GM19463 (cell line): Measurements from ENCODE around the gene RPL3.
A peak's percentile ranks its signal among the peaks of the same experiment; 100 is the strongest.

Experiments
- ATAC-seq: cut with Tn5 transposase; IDR thresholded peaks from one replicate; pipeline ENCODE4 v1.9.1; 2021; ENCODE audit warnings: mild to moderate bottlenecking, moderate library complexity; ENCODE audit not compliant: unreplicated experiment

RPL3 gene

DNA sequence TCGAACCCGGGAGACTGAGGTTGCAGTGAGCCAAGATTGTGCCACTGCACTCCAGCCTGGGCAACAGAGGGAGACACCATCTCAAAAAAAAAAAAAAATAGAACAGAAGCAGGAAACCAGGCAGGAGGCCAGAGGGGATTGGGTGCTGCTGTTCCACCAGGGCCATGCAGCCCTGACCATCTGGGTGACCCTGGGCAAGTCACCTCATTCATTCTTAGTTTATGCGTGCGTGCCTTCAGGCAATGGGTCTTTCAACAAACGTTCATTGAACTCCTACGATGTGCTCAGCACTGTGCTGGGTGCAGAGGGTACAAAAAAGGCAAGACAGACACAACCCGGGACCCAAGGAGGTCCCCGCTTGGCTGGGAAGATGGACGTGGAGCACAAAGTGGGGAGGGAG lies 18.3 kb downstream of the RPL3 start:
- ATAC-seq, result no peak

DNA sequence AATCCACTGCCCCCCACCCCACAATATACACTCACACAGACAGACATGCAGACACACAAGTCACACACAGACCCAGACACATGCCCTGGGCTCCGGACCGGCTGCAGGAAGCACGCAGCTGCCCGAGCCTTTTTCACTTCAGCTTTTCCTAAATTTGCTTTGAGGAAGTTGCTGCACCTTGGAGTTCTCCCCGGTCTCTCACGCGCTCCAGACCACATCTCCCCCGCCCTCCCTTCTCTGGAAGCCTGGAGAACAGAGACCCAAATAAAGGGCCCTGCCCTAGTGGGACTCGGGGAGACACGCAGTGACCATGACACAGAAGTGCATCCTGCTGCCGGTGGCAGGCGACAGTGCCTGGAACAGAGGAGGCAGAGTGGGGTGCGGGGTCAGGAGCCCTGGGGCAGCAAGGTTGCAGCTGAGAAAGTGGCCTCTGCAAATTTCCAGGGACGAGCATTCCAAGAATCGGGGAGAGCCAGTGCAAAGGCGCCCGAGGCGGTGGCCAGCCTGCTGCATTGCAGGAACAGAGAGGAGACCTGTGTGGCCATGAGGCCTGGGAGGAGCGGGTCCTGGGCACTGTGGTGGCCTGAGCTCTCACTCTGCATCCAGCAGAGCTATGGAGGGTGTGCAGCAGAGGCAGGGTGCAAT lies 19.1 kb downstream of the RPL3 start:
- ATAC-seq, result no peak

DNA sequence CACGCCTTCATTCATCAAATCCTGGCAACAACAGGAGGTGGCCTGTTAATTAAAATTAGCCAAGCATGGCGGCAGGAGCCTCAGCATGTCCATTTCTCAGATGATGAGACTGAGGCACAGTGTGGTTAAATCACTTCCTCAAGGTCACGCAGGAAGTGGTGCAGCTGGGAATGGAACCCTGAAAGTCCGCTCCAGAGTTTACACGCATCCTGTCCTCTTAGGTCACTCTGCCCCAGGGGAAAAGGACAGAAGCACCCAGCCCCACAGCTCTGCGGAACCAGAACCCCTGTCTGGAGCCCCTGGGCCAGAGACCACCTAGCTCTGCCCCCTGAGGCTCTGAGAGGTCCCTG lies 19.6 kb downstream of the RPL3 start:
- ATAC-seq, result no peak

DNA sequence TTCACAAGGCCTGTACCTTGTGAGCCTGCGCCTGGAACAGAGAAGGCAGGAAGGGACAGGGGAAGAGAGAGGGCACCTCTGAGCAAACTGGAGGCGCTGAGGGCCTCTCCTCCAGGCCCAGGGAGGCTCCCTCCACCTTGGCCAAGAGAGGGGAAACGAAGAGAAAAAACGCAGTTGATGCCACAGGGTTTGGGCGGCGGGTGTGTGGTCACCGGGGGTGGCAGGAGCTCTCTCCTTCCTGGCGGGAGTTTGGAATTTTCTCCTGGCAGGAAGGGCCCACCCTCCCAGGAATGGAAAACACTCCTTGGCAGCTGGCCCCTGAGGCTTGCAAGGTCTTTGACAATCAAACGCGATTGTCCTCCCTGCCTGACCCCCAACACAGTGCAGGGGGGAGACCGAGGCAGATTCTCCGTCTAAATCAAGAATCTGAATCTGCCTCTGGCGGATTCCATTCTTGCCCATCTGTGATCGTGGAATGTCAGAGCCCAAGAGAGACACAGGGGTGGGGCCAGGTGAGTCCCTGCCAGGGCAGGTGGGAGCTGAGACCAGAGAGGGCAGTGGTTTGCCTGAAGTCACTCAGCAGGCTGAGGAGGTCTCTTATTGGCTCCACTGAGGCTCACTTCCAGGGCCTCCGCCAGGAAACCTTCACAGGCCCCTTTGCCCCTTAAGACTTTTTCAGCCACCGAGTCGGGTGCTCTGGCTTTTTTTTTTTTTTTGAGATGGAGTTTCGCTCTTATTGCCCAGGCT lies 21.0 kb downstream of the RPL3 start:
- no peak for ATAC-seq

DNA sequence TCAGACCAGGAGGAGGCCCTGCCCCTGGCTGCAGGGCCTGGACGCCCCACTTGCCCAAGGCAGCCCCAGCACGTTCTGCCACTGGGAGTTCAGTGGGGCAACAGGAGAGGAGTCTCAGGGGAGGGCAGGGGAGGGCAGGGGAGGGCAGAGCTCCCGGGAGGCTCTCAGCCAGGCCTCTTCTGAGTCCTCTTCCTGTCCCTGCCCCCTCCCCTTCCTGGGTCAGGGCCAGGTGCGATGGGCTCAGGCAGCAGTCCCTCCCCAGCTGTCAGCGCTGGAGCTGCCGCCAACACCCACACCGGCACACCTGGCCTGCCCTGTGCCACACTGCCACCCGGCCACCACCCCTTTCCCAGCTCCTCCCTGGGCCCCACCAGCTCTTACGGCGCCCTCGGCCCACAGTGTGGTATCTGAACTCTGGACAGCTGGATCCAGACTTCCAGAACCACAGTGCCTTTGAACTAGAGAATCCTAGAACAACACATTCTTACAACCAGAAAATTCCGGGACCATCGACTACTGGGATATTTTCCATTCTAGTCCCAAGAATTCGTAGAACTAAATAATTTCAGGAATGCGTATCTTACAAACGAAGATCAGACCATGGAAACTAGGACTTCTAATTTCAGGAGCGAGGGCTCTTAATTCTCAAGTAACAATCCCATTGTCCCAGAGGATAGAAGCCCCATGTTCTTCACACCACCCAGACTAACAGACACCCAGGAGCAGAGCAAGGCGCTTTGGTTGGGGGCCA lies 21.8 kb downstream of the RPL3 start:
- no peak for ATAC-seq

DNA sequence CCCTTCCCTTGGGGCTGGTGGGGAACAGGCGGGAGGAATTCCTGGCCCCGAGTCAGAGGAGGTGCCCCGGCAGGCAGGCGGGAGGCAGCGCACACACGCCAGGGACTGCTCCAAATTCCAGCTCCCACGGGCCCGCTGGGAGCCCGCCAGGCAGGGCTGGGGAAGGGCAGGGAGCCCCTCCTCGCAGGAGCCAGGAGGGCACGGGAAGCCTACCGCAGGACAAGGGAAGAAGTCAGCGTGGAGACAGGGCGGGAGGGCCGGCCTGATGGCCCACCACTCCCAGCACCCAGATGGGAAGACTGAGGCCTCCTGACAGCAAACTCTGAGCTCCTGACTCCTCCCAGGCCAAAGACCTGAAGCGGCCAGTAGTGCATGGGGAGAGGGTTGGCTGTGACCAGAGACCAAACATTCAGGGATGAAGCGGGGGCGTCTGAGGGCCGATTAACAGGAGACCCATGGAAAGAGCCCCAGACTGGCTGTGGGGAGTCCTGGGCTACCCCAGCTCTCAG lies 22.4 kb downstream of the RPL3 start:
- no peak for ATAC-seq

DNA sequence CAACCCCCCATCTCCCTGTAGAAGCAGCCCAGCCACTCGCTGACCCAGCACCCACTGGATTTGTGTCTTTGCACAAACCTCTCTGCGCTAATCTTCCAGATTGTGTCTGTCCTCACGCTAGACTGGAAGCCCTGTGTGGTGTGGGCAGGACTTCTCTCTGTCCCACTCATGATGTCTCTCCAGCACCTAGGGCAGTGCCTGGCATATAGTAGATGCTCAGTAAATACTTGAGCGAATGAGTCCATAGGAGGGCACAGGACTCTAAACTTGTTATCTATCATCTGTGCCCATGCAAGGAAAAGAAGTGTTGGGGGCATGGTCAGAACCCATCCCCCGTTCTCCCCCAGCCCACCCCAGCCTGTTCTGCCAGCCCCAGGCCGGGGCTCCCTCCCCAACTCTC lies 22.9 kb downstream of the RPL3 start:
- no peak for ATAC-seq

DNA sequence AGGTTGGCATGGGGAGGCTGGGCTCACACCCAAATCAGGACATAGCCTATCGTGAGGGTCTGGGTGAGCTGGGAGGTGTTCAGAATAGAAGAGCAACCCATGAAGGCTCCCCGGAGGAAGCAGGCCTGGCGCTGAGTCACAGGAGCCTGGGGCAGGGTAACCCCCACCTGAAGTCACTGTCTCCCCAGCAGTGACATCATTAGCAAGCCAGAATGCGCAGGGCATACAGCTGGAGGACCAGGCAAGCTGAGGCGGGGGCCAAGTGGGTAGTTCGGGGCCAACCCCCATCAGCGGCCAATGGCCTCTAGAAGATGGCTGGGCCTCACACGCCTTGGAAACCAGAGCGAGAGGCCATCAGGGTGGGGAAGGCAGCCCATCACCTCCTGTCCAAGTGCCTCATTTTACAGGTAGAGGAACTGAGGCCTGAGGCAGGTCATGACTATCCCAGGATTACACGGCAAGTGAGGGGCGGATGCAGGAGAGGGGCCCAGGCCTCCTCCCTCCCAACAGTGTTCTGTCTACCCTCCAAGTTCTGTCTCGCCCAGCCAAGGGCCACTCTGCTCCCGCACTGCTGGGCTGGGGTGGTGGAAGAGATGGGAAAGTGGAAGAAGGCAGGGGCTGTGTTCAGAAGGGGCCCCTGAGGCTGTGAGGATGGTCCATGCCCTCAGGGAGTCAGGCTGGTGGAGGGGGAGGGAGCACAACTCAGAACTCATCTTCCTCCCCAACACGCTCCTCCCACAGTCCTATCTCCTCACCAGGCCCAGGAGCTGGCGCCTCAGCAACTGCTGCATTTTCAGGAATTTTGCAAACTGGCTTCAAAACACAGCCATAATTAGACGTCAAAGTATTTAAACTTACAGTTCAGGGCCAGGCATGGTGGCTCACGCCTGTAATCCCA lies 24.6 kb downstream of the RPL3 start:
- no peak for ATAC-seq

DNA sequence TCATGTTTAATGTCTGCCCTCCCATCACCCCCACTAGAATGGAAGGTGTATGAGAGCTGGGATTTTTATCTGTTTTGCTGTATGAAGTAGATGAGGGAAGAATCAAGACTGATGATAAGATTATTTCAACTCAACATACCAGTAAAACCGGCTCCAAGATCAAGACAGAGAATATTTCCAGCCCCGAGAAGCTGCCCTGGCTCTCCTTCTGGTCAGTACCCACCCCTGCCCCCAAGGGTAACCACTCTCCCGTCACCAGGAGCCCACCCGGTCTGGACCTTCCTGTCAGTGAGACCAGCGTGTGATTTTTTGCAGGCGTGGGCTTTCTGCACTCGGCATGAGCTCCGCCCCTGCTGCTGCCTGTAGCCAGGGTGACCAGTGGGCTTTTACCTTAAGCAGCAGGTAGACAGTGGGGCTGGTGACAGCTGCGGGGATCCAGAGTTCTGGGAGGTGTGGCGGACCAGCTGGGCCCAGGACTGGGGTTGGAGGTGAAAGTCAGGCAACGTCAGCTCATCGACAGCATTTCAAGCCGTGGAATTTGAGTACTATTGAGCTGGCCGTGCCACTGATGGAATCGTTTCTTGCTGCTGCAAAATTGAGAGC lies 25.6 kb downstream of the RPL3 start:
- no peak for ATAC-seq

DNA sequence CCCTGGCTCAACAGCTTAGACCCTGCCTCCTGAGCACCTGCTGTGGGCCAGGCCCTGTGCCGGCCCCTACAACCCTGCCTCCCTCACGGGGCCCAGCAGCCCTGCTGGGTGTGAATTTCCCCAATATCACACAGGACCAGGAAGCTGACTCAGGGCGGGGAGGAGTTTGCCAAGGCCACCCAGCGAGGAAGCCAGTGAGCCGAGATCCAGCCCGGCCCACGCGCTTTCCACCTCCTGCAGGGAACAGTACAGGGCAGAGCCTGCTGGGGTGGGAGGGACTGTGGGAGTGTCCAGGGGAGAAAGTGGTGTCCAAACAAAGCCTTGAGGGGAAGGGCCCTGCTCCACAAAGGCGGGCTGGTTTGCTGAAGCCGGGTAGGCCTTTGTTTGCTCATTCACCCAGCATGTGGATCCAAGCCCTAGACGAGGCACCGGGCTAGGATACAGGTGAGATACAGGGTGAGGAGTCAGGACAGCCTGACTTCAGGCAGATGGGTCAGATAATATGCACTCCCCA lies 26.8 kb downstream of the RPL3 start:
- ATAC-seq, result no peak

DNA sequence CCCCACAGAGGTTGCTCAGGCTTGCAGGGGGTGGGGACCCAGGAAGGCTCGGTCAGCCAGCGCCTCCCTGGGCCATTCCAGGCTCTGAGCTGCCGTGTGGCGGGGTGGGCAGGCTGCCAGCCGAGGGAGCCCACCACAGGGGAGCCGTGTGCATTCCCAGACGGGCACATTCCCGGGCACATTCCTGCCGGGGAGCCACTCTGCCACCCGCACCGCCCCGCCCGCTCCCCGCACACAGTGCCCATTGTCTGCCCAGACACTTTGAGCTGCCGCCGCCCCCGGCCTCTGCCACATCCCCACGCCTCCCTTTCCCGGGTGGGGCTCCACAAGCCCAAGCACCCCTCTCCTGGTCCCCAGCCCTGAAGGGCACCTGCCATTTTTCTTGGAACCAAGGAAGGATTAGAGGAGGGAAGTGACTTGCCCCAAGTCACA lies 27.4 kb downstream of the RPL3 start:
- ATAC-seq, result no peak

DNA sequence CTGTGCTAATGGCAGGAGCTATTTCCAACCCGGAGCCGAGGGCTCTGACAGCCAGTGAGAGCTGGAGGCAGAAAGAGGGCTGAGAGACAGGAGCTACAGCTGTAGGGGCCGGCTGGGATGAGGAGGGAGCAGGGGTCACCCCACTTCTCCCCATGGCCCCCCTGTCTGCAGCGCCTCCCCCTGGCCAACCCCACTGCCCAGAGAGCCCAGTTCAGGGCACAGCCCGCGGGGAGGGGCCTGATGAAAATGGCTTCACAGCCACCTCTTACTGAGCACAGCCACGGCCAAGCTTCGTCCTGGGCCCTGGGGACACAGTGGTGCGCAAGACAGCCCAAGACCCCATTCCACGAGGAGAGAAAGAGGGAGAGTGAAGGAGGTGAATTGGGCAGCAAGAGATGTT lies 27.9 kb downstream of the RPL3 start:
- no peak for ATAC-seq

DNA sequence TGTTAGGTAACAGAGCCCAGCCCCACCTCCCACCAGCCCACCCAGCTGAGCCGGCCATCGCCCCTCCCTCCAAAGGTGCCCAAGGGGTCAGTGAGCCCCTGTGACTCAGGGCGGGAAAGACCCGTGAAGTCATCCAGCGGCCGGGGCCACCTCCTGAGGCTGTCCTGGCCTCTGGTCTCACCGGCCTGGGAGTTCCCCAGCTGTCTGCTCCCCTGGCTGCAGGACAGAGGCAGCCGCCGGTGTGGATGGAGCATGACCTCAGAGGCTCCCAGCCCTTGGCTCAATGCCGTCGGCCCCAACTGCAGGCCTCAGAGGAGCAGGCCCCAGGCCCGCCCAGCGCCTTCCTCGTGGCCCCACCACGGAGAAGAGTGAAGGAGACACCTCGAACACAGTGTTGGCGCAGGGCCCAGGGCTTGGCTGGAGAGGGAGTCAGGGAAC lies 28.7 kb downstream of the RPL3 start:
- no peak for ATAC-seq

DNA sequence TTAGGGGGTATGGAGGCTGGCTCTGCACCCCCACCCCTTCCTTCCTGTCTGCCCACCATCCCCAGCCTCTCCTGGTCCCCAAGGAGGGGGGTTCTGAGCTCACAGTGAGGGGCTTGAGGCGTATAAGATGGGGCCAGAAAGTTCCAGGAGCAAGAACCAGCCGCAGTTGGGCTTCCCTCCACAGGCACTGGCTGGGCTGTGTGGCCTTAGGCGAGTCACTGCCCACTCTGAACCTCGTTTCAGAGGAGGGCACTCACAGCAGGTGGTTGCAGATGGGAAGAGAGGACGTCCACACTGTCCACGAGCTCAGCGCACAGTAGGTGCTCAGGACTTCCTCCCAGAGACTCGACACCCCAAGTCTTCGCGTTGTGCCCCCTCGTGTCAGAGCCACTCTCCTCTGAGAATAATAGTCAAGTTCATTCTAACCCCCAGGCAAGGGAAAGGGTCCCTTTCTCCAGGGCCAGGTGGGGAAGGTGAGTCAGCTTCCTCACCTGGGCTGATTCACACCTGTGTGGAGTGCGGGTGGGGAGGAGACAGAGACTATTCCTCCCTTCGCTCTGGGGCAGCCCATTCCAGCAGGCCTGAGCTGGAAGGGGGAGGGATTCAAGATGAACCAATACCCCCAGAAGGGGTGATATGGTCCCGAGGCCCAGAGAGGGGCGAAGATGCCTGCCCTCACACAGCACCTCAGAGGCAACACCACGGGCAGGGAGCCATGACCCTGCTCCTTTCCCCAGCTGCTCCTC lies 29.3 kb downstream of the RPL3 start:
- ATAC-seq, result no peak

DNA sequence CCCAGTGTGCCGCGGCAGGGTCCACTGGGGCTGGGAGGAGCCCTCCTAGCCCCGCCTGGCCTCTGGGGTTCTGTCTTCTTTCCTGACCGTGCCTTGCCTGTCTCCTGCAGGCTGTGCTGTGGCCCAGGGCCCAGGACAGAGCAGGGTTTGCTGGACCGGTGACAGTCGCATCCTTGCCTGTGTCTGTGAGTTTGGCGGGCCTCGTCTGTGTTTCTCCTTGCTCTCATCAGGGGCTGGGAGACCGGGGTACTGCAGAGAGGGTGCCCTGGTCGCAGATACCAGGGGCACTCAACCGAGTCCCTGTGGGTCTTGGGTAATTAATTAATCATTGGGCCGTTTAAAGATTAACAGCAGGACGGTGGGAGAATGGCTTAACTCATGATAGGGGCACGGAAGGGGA lies 29.9 kb downstream of the RPL3 start:
- no peak for ATAC-seq

DNA sequence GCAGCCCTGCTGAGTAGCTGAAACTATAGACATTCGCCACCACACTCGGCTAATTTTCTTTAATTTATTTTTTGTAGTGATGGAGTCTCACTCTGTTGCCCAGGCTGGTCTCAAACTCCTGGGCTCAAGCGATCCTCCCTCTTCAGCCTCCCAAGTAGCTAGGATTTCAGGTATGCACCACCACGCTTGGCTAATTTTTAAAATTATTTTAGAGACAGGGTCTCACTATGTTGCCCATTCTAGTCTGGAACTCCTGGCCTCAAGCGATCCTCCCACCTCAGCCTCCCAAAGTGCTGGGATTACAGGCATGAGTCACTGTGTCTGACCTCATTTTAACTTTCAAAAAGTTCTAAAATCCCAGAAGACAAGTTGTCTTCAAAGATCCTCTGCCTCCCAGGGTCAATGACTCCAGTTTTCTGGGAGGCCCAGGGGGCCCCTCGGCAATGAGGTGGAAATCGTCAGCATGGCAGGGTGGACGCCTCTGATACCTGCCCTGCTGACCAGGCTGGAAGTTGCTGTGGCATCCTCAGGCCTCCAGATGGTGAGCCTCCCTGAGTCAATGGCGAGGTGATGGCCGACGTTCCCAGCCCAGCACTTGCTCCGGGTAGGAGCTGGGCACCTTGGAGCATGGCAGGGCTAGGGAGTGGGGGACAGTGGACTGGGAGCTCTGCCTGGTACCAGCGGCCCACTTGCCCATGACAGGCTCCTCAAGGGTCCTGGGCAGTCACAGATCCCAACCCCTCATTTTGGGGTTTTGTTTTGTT lies 31.1 kb downstream of the RPL3 start:
- ATAC-seq, result no peak

DNA sequence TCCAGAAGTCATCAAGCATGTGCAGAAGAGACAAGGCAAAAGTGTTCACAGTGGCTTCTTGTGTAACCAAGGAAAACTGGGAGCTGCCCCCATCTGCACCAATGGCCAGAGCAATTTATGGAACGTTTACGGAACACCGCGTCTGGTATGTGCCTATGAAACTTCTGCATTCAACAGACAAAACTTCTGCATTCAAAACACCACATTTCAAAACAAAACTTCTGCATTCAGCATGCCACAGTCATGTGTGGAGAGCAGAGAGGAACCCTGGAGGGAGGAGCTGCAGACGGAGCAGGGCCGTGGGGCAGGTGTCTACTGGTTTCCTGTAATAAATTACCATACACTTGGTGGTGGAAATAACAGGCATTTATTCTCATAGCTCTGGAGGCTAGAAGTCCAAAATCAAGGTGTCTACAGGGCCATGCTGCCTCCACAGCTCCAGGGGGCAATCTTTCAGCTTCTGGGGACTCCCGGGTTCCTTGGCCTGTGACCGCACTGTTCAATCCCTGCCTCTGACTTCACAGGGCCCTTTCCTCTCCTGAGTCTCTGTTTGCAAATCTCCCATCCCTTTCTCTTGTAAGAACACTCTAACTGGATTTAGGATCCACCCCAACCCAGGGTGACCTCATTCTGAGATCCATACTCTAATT lies 32.2 kb downstream of the RPL3 start:
- peak; percentile 48 for ATAC-seq

DNA sequence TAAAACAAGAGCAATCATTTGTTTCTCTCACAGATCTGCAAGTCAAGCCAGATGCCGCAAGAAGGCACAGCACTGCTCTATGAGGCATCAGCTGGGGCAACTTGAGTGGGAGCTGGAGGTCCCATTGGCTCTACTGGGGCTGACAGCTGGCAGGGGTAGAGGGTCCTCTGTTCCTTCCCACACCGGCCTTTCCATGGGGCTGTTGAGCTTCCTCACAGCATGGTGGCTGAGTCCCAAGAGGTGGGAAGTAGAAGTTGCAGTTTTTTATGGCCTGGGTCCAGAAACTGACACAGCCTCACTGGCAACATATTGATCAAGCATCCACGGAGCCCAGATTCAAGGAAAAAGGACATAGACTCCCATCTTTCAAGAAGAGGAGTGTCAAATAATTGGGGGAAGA lies 34.4 kb downstream of the RPL3 start:
- ATAC-seq, result no peak
